SH-SY5Y (cell line): ENCODE results near the gene PPP1CA.

Experiments
- GATA2 ChIP-seq: IDR thresholded peaks from 2 replicates; pipeline ENCODE4 v1.6.1; 2011; ENCODE audit warnings: mild to moderate bottlenecking, low read depth, low read length
- GATA3 ChIP-seq: IDR thresholded peaks from 2 replicates; pipeline ENCODE4 v1.6.1; 2011; ENCODE audit warnings: low read depth, mild to moderate bottlenecking, low read length, moderate library complexity

DNA sequence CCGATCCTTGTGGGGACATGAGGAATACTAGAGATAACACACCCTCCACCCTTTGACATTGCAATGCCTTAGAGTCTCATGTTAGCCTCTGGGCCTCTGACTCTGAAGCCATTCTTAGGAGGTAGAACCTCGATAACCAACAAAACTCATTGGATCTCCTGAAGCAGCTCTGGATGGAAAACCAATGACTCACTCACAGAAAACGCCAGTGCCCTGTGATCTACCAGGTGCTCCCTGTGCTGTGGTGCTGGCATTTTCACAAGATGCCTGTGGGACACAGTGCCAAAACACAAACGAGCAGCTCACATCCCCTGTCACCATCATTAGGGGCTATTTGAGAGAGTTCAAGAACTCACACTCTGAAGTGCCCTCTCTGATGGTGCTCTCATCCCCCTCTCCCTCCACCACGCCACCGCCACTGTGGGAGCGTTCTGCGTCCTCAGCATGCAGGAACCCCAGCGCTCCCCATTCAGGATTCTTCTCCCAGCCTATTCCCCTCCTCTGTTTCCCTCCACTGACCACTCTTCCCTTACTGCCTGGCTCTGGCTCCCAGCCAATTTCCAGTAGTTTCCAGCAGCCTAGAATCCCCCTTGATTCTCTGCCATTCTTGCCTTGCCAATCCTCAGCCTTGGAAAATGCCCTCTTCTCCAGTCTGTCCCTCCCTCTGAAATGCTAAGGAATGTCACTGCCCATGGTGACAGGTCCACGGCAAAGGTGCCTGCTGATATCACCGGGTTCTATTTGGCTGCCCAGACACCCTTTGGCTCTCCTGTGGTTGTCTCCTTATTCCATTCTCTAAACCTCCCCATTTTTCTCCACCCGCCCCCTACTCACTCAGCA is 43.6 kb downstream of the PPP1CA start:
- no peak for TF ChIP-seq GATA2
- TF ChIP-seq GATA3, result no peak
